ENCODE results near the gene SLIT1.
A peak's percentile ranks its signal among the peaks of the same experiment; 100 is the strongest.

The SLIT1 gene

DNA sequence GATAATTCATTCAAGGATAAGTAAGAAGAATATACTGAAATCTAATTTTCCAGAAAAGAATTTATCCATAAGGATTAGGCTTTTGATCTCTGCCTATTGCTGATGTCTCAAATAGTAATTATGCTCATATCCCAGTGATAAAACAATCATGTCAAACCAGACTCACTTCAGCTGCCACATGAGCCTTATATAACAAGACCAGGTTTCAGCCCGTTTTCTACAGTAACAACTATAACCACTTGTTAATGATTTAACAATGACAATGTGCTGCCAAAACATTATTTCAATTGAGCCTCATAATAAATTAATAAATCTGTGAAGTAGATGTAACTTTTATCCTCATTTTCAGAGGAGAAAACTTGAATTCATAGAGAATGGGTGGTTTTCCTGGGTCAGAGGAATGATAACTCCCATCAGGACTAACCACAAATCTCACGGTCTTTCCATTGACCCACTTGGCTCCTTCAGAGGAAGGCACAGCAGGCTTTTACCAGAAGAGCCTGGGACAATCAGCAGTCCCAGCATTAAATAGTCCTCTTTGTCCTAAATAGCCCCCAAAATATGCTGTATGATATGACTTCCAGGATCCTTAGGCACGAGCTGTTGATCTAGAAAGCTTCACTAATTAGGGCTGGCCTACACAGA, 42.5 kb upstream of the SLIT1 start:
- TF ChIP-seq, protein P1, sequence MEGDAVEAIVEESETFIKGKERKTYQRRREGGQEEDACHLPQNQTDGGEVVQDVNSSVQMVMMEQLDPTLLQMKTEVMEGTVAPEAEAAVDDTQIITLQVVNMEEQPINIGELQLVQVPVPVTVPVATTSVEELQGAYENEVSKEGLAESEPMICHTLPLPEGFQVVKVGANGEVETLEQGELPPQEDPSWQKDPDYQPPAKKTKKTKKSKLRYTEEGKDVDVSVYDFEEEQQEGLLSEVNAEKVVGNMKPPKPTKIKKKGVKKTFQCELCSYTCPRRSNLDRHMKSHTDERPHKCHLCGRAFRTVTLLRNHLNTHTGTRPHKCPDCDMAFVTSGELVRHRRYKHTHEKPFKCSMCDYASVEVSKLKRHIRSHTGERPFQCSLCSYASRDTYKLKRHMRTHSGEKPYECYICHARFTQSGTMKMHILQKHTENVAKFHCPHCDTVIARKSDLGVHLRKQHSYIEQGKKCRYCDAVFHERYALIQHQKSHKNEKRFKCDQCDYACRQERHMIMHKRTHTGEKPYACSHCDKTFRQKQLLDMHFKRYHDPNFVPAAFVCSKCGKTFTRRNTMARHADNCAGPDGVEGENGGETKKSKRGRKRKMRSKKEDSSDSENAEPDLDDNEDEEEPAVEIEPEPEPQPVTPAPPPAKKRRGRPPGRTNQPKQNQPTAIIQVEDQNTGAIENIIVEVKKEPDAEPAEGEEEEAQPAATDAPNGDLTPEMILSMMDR (conservative IDR thresholded peaks at IDR 0.05; ENCODE audit: low read length) = no peak
- H3K4me3 ChIP-seq (ENCODE audit: low read length) = no peak overlapping the region
- no peak for DNase-seq (ENCODE audit: low read depth)

DNA sequence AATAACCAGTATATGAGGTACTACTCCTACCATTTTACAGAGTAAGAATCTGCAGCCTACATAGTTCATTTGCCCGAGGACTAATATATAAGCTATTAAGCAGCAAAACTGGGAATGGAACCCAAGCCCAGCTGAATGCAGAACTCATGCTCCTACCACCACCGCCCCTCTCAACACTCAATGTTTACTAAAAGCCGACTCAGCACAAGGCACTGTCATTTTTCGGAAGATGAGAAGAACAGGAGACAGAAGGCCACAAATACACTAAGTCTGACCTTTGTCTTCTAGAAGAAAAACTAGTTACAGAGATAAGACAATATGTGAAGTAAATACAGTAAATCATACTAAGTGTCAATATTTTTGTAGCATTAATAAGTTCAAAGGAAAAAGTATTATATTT, 40.6 kb upstream of the SLIT1 start:
- H3K4me3 ChIP-seq (ENCODE audit: low read length) = no peak overlapping the region
- DNase-seq (ENCODE audit: low read depth) = no peak
- TF ChIP-seq, protein P1 (conservative IDR thresholded peaks at IDR 0.05; ENCODE audit: low read length) = no peak

DNA sequence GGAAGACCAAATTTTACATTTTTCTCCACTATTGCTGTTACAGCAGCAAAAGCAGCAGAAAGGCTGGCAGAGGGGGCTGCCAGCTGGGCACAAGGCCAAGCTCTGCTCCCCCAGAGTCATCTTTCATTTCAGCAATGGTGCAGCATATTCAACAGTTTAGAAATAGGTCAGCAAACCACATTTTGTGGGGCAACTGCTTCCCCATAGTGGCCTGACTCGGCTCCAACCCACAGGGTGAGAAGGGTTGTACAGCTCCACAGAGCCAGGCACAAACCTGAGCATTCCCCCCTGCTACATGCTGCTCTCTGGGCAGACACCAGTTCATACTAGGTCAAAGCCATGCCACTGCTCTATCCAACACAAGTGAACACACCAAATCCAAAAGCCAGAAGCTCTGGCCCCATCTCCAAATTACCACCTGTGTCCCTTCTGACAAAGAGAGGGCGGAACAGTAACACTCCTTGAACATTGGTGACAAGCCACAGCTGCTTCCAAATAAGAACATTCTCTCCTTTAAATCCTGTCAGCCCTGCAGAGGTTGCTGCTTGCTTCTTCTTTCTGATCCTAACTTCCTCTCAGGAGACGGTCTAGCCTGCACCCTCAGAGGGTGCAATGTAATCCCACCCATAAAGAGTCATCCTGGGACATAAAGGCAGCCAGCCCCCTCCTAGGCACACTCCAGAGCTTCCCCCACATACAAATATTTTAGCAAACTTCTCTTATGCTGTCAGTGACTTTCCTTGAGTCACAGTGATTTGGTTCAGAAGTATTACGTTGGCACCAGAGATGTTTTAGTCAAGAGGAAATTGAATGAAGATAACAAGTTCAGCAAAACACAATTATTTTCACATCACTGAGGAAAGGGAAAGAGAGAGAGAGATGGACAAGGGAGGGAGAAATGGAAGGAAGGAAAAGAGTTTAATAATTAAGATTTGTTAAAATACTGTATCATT, 39.0 kb upstream of the SLIT1 start:
- DNase-seq (ENCODE audit: low read depth) = no peak
- TF ChIP-seq, protein P1 (conservative IDR thresholded peaks at IDR 0.05; ENCODE audit: low read length) = no peak
- no peak overlapping the region for H3K4me3 ChIP-seq (ENCODE audit: low read length)

DNA sequence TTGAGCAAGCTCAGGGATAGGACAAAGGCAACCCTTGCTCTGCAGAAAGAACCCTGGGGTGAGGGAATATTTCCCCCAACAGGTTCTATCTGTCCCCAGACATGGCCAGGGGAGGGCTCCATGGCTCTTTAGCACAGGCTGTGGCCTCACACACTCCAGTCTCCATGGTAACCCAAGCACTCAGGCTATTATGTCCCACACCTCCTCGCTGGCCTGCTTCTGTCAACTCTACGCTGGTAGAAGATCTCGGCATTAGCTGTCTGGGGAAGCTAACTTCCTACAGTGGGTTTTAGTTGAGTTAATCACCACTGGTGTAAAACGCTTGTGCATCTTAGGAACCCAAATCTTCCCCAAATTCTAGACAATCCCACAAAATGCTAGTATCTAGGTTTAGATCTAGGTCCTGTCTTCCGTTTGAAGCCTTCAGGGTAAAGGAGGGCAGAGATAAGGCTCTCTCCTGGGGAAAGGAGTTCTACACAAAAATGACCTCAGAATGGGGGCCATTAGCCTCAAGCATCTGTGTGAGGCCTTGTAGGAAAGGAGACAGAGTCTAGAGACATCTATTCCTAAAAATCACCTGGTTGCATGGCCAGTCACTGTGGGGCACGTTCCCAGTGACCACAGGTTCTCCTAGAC, 36.7 kb upstream of the SLIT1 start:
- TF ChIP-seq, protein P1 (conservative IDR thresholded peaks at IDR 0.05; ENCODE audit: low read length) = no peak
- no peak overlapping the region for H3K4me3 ChIP-seq (ENCODE audit: low read length)
- DNase-seq (ENCODE audit: low read depth) = no peak

DNA sequence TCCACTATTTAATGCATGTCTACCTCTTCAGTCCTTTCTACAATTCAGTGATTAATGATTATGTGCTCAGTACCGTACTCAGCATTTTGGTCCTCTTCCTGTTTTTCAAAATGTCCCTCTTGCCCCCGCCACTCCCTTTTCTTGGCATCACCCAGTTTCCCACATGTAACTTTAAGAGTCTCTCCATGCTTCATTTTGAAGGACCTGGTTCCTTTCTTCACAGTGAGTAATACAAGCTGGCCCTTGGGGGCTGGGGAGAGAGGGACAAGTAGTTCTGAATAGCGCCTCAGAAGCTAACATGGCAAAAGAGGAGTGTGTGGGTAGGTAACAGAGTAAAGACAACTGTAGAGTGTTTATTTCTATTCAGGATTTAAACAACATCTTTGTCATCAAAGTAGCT, 34.6 kb upstream of the SLIT1 start:
- TF ChIP-seq, protein P1 (conservative IDR thresholded peaks at IDR 0.05; ENCODE audit: low read length) = no peak
- DNase-seq (ENCODE audit: low read depth) = no peak
- H3K4me3 ChIP-seq (ENCODE audit: low read length) = no peak overlapping the region

DNA sequence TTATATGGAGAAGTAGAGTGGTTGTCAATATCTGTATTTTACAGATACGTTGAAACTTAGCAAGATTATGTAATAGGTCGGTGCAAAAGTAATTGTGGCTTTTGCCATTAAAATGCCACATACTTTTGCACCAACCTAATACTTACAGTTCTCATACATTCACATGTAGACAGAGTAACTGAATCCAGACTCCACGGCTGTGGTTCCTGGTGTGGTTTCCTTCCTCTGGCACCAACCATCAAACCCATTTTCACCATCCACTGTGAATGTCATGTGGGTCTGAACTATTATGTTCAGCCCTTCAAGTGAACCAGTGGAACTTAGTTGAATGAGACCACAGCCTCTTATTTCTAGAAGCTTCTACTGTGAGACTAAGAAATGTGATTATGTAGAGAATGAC, 31.5 kb upstream of the SLIT1 start:
- TF ChIP-seq, protein P1 (conservative IDR thresholded peaks at IDR 0.05; ENCODE audit: low read length) = no peak
- no peak overlapping the region for H3K4me3 ChIP-seq (ENCODE audit: low read length)
- DNase-seq (ENCODE audit: low read depth) = peak; percentile 37
